GM18519 (cell line): ENCODE measurements around the gene PRIM2.
"Not testable (repeated sequence)": the region's sequence is repeated elsewhere in the genome, so short reads cannot be mapped to it uniquely, and the experiment has no call there.

ENCODE experiments used
- ATAC-seq: cut with Tn5 transposase; IDR thresholded peaks from one replicate; pipeline ENCODE4 v1.9.1; 2021; ENCODE audit warnings: mild to moderate bottlenecking, moderate library complexity; ENCODE audit not compliant: unreplicated experiment, low FRiP score

The PRIM2 gene

DNA sequence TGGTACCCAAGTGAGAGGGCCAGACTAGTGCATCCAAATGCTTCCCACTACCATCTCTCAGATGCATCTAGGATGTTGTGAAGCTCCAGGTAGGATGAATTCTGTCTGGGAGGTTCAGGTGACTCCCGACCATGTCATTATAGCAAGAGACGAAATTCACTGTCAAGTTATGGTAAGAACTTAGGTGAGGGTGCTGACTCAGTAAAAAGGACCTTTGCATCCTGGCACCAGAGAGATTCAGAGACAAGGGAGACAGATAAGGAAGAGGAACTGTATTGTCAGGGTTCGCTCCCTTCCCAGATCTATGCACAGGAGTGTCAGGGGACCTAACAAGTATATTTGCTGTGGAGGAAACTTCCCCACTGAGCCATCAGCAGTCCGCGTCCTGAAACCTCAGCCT, 11.2 kb upstream of the PRIM2 start:
- ATAC-seq = no peak

DNA sequence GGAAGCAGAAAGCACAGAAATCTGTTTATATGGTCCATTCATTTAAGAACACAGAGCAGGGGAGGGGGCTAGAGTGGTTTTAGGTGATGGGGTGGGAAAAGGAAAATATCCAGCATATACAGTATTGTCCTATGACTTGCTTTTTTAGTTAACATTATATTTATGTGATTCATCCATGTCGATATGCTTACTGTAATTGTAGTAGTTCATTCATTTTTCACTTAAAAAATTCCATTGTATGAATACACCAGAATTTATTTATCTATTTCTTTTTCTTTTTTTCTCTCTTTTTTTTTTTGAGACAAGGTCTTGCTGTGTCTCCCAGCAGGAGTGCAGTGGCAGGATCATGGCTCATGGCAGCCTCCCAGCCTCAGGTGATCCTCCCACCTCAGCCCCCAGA, 9.6 kb upstream of the PRIM2 start:
- ATAC-seq = no peak

DNA sequence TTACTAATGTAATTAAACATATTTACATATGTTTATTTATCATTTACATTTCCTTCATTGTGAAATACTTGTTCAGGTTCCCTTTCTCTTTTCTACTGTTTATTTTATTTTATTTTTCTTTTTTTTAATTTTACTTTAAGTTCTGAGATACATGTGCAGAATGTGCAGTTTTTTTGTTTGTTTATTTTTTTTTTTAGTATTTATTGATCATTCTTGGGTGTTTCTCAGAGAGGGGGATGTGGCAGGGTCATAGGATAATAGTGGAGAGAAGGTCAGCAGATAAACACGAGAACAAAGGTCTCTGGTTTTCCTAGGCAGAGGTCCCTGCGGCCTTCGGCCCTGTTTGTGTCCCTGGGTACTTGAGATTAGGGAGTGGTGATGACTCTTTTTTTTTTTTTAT, 8.7 kb upstream of the PRIM2 start:
- ATAC-seq = not testable (repeated sequence)

DNA sequence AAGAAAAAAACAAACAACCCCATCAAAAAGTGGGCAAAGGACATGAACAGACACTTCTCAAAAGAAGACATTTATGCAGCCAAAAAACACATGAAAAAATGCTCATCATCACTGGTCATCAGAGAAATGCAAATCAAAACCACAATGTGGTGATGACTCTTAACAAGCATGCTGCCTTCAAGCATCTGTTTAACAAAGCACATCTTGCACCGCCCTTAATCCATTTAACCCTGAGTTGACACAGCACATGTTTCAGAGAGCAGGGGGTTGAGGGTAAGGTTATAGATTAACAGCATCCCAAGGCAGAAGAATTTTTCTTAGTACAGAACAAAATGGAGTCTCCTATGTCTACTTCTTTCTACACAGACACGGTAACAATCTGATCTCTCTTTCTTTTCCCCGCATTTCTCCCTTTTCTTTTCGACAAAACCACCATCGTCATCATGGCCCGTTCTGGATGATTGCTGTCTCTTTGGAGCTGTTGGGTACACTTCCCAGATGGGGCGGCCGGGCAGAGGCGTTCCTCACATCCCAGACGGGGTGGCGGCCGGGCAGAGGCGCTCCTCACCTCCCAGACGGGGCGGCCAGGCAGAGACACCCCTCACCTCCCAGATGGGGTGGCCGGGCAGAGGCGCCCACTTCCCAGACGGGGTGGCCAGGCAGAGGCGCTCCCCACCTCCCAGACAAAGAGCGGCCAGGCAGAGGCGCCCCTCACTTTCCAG, 7.2 kb upstream of the PRIM2 start:
- not testable (repeated sequence) for ATAC-seq

DNA sequence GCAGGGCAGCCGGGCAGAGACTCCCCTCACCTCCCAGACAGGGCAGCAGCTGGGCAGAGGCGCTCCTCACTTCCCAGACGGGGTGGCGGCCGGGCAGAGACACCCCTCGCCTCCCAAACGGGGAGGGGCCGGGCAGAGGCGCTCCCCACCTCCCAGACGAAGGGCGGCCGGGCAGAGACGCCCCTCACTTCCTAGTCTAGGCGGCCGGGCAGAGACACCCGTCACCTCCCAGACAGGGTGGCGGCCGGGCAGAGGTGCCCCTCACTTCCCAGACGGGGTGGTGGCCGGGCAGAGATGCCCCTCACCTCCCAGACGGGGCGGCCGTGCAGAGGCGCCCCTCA, 6.6 kb upstream of the PRIM2 start:
- no peak for ATAC-seq

DNA sequence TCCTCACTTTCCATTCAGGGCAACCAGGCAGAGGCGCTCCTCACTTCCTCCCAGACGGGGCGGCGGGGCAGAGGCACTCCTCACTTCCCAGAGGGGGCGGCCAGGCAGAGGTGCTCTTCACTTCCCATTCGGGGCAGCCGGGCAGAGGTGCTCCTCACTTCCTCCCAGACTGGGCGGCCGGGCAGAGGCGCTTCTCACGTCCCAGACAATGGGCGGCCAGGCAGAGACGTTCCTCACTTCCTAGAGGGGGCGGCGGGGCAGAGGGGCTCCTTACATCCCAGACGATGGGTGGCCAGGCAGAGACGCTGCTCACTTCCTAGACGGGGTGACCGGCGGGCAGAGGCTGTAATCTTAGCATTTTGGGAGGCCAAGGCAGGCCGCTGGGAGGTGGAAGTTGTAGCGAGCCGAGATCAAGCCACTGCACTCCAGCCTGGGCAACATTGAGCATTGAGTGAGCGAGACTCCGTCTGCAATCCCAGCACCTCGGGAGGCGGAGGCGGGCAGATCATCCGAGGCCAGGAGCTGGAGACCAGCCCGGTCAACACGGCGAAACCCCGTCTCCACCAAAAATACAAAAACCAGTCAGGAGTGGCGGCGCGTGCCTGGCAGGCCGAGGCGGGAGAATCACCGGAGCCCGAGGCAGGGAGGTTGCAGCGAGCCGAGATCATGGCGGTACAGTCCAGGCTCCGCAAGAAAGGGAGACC, 6.0 kb upstream of the PRIM2 start:
- ATAC-seq = not testable (repeated sequence)

DNA sequence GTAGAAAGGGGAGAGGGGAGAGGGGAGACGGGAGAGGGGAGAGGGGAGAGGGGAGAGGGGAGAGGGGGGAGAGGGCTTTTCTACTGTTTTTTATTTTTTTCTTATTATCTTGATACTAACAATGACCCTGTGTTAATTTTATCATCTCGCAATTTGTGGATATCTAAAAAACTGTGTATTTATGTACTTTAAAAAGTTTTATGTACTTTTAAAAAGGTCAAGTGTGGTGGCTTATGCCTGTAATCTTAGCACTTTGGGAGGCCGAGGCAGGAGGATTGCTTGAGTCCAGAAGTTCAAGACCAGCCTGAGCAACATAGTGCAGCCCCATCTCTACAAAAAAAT, 5.5 kb upstream of the PRIM2 start:
- ATAC-seq = no peak

DNA sequence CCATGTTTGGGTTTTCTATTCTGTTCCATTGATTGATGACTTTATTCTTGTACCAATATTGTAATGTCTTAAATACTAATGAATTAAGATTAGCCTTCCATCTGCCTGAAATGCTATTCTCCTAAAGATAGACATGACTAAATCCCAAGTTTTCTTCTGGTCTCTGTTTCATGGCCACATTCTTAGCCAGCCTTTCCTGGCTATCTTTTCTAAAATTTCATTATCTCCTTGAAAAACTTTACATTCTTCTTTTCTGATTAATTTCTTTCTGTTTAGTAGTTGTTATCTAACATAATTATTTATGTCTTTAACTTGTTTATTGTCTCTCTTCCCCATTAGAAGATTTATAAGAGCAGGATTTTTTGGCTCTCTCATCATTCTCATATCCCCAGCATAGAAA, 4.4 kb upstream of the PRIM2 start:
- ATAC-seq = no peak

DNA sequence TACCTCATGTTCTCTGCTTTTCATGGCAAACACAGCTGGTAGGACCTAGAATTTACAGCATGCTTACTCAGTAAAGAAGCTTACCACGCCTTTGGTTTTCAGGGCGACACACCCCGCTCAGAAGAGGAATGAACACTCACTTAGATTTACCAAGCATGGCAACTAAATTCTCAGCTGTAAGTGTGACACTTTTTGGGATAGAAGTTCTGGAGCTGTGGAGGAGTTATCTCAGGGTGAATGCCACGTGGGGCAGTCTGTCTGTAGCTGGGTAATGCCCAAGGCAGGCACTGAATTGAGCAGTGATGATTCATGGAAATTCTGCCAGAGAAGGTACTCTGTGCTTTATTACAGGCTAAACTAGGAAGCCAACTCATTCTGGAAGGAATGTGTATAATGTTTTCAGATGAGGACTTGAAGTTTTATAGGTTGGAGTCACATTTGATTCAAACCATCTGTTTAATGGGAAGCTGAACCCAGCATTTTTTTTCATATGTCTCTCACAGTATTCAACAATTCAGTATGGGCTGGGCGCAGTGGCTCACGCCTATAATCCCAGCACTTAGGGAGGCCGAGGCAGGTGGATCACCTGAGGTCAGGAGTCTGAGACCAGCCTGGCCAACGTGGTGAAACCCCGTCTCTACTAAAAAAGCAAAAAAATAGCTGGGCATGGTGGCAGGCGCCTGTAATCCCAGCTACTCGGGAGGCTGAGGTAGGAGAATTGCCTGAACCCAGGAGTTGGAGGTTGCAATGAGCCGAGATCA, 3.5 kb upstream of the PRIM2 start:
- no peak for ATAC-seq

DNA sequence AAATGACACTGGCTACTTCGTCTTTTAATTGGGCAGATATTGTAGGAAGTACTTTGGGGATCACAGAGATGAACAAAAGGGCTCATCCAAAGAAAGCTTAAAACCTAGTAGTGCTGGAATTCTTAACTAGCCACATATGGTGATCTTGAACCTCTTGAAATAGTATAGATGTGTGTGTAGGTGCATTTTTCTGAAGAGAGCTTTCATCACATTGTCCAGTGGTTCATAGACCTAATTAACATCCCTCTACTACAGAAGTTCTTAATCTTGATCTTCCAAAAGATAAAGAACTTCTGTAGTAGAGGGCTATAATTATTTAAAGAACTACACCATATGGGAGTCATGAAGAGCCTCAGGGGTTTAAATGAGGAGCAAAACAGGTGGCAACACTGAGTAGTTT, 2.3 kb upstream of the PRIM2 start:
- ATAC-seq = no peak

DNA sequence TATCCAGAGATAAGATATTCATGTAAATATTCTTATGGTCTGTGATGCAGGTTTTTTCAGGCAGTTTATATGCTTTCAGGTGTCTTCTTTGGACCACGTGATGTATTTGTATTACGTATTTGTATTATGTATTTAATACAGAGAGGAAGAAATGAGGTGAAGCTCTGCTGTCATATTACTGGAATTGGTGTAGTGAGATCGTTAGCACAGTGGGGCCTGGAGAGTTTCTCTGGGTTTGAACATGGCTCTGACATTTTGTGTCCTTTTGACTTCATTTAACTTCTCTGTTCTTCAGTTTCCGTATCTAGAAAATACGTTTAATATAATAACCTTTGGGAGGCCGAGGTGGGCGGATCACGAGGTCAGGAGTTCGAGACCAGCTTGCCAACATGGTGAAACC, 1.6 kb upstream of the PRIM2 start:
- no peak for ATAC-seq

DNA sequence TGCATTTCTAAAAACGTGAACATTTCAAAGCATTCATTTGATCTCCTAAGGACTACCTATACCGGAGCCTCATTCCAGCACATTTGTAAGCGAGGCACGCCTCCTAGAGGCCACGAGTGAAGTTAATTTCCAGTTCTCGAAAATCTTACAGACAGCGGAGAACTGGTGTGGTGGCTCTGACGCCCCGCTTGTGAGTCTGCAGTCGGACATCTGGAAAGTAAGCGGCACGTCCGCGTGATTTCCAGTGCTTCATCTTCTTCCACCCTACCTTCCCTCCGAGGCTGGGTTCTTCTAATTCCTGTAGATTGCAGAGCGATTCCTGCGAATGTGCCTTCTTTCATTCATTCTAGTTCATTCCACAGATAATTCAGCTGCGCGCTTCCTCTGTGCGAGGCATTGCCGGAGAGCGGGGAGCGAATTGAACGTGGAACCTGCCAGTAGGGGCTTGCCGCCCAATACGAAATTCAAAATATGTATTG, 810 bp upstream of the PRIM2 start:
- peak; percentile 92 for ATAC-seq

DNA sequence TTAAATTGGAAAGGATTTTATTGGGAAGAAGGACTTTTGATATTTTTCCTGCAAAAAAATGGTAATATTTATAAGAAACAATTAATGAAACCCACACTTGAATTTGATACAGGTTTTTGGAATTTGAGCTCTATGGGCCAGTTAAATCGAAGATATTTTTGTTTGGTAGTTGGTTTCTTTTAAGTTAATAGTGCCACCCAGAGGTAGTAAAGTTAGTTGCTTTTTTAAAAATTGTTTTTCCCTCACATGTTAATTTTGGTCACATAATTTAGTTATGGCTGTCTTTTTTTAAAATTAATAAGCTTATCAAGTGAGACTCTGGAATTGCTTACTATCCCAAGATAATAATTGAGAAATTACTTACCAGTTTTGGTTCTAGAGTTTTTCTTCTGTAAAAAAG, 7.1 kb downstream of the PRIM2 start:
- no peak for ATAC-seq

DNA sequence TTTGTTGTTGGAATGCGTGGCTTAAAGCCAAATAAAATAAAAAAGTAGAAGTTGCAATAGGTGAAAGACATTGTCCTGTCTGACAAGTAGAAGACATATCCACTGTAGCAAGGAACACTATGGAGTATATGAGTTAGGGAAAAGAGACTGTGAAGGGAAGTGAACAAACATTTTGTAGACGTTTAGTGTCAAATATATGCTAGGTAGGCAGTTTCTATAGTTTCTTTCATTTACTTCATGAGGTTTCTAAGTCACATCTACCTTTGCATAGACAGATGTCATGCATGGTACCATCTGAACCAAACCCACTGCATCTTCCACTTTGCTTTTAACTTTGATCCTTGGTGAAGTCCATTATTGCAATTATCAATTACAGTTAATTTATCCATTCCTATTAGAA, 9.9 kb downstream of the PRIM2 start:
- ATAC-seq = no peak

DNA sequence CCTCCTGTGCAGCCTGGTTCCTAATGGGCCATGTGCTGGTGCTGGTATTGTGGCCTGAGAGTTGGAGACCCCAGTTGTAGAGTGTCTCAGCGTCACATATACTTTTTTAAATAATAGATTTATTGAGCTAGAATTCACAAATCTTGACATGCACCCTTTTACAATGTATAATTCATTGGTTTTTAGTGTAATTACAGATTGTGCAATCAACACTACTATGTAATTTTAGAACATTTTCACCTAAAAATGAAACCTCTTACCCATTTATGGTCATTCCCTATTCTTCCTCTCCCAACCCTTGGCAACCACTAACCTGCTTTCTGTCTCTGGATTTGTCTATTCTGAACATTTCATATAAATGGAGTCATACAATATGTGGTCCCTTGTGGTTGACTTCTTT, 10.6 kb downstream of the PRIM2 start:
- ATAC-seq = no peak

DNA sequence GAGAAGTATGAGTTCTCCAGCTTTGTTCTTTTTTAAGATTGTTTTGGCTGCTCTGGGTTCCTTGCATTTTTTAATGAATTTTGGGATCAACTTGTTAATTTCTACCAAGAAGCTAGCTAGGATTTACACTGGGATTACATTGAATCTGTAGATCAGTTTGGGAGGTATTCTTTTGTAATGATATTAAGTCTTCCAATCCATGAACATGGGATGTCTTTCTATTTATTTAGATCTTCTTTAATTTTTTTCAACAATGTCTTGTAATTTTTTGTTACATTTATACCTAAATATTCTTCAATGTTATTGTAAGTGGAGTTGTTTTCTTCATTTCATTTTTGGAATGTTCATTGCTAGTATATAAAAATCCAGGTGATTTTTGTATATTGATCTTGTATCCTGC, 12.5 kb downstream of the PRIM2 start:
- ATAC-seq = no peak

DNA sequence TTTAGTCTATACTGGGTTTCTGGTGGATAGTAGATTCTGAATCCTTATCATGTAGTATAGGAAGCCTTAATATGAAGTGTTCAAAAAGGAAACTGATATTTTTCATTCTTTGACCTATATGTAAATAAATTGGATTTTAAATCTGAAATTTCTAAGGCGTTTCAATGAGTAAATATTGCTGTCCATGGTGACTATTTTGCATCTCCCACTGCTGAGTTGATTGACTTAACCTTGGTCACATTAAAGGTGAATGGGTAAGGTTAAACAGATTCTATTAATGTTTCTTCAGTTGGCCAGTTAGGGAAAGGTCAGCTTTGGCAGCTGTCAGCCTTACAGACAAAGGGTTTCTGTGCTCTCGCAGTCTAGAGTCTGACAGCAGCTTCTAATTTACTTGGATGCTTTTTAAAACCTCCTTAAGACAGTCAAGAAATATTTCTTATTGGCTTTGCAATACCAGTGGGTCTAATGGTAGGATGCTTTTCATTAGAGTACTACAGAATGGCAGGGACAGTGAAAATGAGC, 24.8 kb downstream of the PRIM2 start:
- ATAC-seq = no peak

DNA sequence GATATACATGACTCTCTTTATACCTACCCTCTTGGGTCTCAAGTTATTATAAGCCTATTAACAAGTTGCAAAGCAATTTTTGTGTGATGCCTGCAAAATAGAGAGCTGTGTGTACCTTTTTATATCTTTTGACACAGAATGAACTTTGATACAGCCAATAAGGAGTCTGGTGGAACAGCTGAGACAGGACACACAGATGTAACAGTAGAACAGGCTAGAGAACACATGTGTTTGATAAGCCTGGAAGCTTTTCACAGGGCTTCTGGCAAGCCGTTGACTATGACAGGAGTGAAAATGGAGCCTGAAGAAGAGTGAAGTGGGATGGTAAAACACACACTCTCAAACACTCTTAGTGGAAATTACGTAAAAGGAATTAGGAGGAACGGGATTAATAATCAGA, 25.9 kb downstream of the PRIM2 start:
- ATAC-seq = not testable (repeated sequence)

DNA sequence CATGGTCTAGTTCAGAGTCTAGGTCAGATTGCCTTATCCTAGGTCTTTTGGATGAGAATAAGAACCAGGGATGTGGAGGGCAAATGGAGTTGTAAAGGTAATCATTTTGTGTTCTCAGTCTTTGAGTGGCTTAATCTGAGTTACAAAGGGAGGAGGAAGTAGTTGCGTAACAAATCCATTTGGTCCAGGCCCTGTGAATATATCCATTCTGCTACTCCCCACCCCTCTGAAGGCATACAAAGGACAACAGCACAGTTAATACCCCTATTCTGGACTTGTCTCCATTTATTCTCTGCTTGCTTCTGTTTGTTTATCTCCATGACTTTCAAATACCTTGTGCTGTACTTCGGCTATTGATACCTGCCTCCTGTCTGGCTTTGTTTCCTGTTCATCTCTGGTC, 29.3 kb downstream of the PRIM2 start:
- ATAC-seq = not testable (repeated sequence)

DNA sequence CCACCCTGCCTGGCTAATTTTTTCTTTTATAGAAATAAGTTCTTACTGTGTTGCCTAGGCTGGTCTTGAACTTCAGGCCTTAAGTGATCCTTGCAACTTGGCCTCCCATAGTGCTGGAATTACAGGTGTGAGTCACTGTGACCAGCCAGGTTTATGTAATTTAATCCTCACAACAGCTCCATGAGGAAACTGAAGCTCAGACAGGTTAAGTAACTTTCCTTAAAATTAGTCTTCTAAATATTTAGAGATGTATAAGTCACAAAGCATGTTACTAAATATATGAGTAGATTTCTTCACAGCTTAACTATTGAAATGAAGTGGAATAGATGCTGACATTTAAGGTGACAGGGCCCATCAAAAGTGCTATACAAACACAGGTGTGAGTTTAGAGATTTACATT, 30.2 kb downstream of the PRIM2 start:
- ATAC-seq = not testable (repeated sequence)

DNA sequence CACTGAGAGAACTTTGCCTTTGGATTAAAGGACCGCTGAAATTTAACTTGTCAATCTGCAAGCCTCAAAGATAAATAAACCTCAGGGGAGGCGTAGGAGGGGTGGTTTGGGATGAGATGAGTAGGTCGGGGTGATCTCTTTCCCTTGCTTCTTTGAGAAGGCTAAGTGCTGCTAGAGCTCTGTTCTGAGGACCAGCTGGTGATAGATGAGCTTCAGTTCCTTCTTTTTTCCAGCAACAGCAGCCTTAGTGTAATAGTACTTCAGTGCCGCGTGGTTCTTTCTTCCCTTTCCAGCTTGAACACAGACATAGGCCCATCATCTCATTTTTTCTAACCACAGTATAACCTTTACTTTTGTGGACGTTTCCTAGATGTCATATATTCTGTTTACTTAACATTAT, 33.0 kb downstream of the PRIM2 start:
- ATAC-seq = not testable (repeated sequence)
